HEK293 (cell line): Measurements from ENCODE around the gene CDO1.

Experiments
- FEZF1 ChIP-seq: fragments of 450-650 bp; formaldehyde crosslinking; IDR thresholded peaks from 2 replicates; pipeline ENCODE4 v1.5.1; 2016; ENCODE audit warnings: missing biosample characterization, missing genetic modification characterization
- GLIS2 ChIP-seq: fragments of 450-650 bp; formaldehyde crosslinking; IDR thresholded peaks from 2 replicates; pipeline ENCODE4 v1.5.1; 2016; ENCODE audit warnings: missing biosample characterization, missing genetic modification characterization
- HOXC10 ChIP-seq: sonication (generic); formaldehyde crosslinking; IDR thresholded peaks from 2 replicates; pipeline ENCODE4 v1.8.1; 2023; ENCODE audit warnings: mild to moderate bottlenecking, missing genetic modification reagents
- IKZF3 ChIP-seq: fragments of 450-650 bp; IDR thresholded peaks from 2 replicates; pipeline ENCODE4 v1.5.0; 2018; ENCODE audit warnings: missing biosample characterization, mild to moderate bottlenecking, missing genetic modification characterization, moderate library complexity
- WT1 ChIP-seq: fragments of 450-650 bp; formaldehyde crosslinking; IDR thresholded peaks from 2 replicates; pipeline ENCODE4 v1.5.1; 2016; ENCODE audit warnings: missing biosample characterization, missing genetic modification characterization
- ZBTB17 ChIP-seq: fragments of 450-650 bp; formaldehyde crosslinking; IDR thresholded peaks from 2 replicates; pipeline ENCODE4 v1.5.1; 2016; ENCODE audit warnings: missing biosample characterization, missing genetic modification characterization
- ZFP37 ChIP-seq: fragments of 450-650 bp; formaldehyde crosslinking; IDR thresholded peaks from 2 replicates; pipeline ENCODE4 v1.5.1; 2016; ENCODE audit warnings: missing biosample characterization, missing genetic modification characterization
- ZNF121 ChIP-seq: fragments of 450-650 bp; formaldehyde crosslinking; IDR thresholded peaks from 2 replicates; pipeline ENCODE4 v1.5.1; 2016; ENCODE audit warnings: missing biosample characterization, missing genetic modification characterization
- ZNF175 ChIP-seq: fragments of 450-650 bp; formaldehyde crosslinking; IDR thresholded peaks from 2 replicates; pipeline ENCODE4 v1.5.1; 2016; ENCODE audit warnings: missing biosample characterization, missing genetic modification characterization
- ZNF202 ChIP-seq: fragments of 450-650 bp; formaldehyde crosslinking; IDR thresholded peaks from 2 replicates; pipeline ENCODE4 v1.5.1; 2016; ENCODE audit warnings: missing biosample characterization, missing genetic modification characterization, borderline replicate concordance
- ZNF248 ChIP-seq: fragments of 450-650 bp; formaldehyde crosslinking; IDR thresholded peaks from 2 replicates; pipeline ENCODE4 v1.5.1; 2017; ENCODE audit warnings: missing biosample characterization, missing genetic modification characterization
- ZNF292 ChIP-seq: fragments of 450-650 bp; formaldehyde crosslinking; IDR thresholded peaks from 2 replicates; pipeline ENCODE4 v1.5.1; 2016; ENCODE audit warnings: low read depth, missing biosample characterization, missing genetic modification characterization, borderline replicate concordance
- ZNF404 ChIP-seq: fragments of 450-650 bp; formaldehyde crosslinking; IDR thresholded peaks from 2 replicates; pipeline ENCODE4 v1.5.1; 2017; ENCODE audit warnings: missing biosample characterization, missing genetic modification characterization
- ZNF433 ChIP-seq: fragments of 450-650 bp; formaldehyde crosslinking; IDR thresholded peaks from 2 replicates; pipeline ENCODE4 v1.5.1; 2016; ENCODE audit warnings: missing biosample characterization, missing genetic modification characterization, low read depth
- ZNF561 ChIP-seq: fragments of 450-650 bp; IDR thresholded peaks from 2 replicates; pipeline ENCODE4 v1.5.1; 2018; ENCODE audit warnings: missing biosample characterization, missing genetic modification characterization, borderline replicate concordance
- ZNF792 ChIP-seq: fragments of 450-650 bp; formaldehyde crosslinking; IDR thresholded peaks from 2 replicates; pipeline ENCODE4 v1.5.1; 2016; ENCODE audit warnings: missing biosample characterization, missing genetic modification characterization
- TF ChIP-seq, protein P1 (sequence below): fragments of 450-650 bp; formaldehyde crosslinking; IDR thresholded peaks from 2 replicates; pipeline ENCODE4 v1.5.1; 2016; ENCODE audit warnings: missing biosample characterization, missing genetic modification characterization, low read depth
- TF ChIP-seq, protein P2 (sequence below): fragments of 450-650 bp; formaldehyde crosslinking; IDR thresholded peaks from 2 replicates; pipeline ENCODE4 v1.5.1; 2016; ENCODE audit warnings: missing biosample characterization, missing genetic modification characterization
- TF ChIP-seq, protein P3 (sequence below): fragments of 450-650 bp; formaldehyde crosslinking; IDR thresholded peaks from 2 replicates; pipeline ENCODE4 v1.5.1; 2016; ENCODE audit warnings: missing biosample characterization, missing genetic modification characterization
- TF ChIP-seq, protein P4 (sequence below): fragments of 450-650 bp; formaldehyde crosslinking; IDR thresholded peaks from 2 replicates; pipeline ENCODE4 v1.5.1; 2017; ENCODE audit warnings: missing biosample characterization, mild to moderate bottlenecking, missing genetic modification characterization, moderate library complexity
- TF ChIP-seq, protein P5 (sequence below): fragments of 450-650 bp; IDR thresholded peaks from 2 replicates; pipeline ENCODE4 v1.5.1; 2018; ENCODE audit warnings: missing biosample characterization, mild to moderate bottlenecking, missing genetic modification characterization
- TF ChIP-seq, protein P6 (sequence below): fragments of 450-650 bp; formaldehyde crosslinking; IDR thresholded peaks from 2 replicates; pipeline ENCODE4 v1.5.1; 2017; ENCODE audit warnings: missing biosample characterization, missing genetic modification characterization
- TF ChIP-seq, protein P7 (sequence below): fragments of 450-650 bp; formaldehyde crosslinking; conservative IDR thresholded peaks from 2 replicates; pipeline ENCODE4 v1.5.1; 2016; ENCODE audit warnings: low read depth, missing biosample characterization, missing genetic modification characterization

The CDO1 gene

DNA sequence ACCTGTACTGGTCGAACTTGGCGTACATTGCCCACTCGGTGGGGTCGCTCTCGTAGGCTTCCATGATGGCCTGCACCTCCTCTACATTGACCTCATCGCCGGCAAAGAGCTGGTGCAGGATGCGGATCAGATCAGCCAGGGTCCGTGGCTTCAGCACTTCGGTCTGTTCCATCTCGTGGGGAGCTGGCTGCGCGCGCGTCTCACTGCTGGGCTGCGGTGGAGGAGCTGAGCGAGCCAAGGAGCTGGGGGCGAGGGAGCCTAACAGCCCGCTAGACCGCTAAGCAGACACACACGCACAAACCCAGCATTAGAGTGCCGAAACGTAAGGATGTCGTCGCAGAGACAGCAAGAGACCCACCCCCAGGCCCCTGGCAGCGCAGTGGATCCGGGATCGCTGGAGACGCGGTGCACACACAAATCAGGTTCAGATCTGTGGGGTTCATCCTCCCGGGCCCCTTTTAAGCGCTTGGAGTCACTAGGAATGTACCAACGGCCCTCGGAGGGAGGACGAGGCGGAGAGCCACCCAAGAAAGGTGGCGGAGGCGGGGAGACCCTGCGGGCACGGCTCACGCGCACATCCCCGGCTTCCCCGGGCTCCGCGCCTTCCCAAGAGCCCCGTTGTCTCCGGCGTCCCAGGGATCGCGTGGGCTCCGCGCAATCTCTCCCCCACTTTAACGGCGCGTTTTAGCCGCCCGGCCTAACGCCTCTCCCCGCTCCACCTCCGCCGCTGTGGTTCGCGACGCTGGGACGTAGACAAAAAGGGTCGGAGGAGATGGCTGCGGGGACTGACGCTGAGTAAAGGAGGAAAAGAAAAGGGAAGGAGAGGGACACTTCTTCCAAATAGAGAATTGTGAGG is at the start of gene CDO1 (continued):
- TF ChIP-seq FEZF1 (tag by site-specific recombination) (no peak), ZFP37 (tag by site-specific recombination) (peak; percentile 89; the same call in 1 of the 2 replicates), ZBTB17 (tag by site-specific recombination) (peak; percentile 94), ZNF292 (tag by site-specific recombination) (no peak), ZNF175 (tag by site-specific recombination) (no peak), ZNF121 (tag by site-specific recombination) (no peak), GLIS2 (tag by site-specific recombination) (peak; percentile 87), ZNF433 (tag by site-specific recombination) (no peak), HOXC10 (CRISPR knock-in tag) (no peak), ZNF202 (tag by site-specific recombination) (no peak), ZNF404 (no peak), WT1 (tag by site-specific recombination) (no peak), IKZF3 (tag by site-specific recombination) (peak; percentile 51; the same call in 1 of the 2 replicates), ZNF561 (tag by site-specific recombination) (peak; percentile 63; the same call in 1 of the 2 replicates), ZNF248 (tag by site-specific recombination) (no peak), ZNF792 (tag by site-specific recombination) (no peak)
- TF ChIP-seq, protein P1, sequence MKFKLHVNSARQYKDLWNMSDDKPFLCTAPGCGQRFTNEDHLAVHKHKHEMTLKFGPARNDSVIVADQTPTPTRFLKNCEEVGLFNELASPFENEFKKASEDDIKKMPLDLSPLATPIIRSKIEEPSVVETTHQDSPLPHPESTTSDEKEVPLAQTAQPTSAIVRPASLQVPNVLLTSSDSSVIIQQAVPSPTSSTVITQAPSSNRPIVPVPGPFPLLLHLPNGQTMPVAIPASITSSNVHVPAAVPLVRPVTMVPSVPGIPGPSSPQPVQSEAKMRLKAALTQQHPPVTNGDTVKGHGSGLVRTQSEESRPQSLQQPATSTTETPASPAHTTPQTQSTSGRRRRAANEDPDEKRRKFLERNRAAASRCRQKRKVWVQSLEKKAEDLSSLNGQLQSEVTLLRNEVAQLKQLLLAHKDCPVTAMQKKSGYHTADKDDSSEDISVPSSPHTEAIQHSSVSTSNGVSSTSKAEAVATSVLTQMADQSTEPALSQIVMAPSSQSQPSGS (tag by site-specific recombination): peak; percentile 51; the same call in 1 of the 2 replicates
- TF ChIP-seq, protein P2, sequence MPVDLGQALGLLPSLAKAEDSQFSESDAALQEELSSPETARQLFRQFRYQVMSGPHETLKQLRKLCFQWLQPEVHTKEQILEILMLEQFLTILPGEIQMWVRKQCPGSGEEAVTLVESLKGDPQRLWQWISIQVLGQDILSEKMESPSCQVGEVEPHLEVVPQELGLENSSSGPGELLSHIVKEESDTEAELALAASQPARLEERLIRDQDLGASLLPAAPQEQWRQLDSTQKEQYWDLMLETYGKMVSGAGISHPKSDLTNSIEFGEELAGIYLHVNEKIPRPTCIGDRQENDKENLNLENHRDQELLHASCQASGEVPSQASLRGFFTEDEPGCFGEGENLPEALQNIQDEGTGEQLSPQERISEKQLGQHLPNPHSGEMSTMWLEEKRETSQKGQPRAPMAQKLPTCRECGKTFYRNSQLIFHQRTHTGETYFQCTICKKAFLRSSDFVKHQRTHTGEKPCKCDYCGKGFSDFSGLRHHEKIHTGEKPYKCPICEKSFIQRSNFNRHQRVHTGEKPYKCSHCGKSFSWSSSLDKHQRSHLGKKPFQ (tag by site-specific recombination): no peak
- TF ChIP-seq, protein P3, sequence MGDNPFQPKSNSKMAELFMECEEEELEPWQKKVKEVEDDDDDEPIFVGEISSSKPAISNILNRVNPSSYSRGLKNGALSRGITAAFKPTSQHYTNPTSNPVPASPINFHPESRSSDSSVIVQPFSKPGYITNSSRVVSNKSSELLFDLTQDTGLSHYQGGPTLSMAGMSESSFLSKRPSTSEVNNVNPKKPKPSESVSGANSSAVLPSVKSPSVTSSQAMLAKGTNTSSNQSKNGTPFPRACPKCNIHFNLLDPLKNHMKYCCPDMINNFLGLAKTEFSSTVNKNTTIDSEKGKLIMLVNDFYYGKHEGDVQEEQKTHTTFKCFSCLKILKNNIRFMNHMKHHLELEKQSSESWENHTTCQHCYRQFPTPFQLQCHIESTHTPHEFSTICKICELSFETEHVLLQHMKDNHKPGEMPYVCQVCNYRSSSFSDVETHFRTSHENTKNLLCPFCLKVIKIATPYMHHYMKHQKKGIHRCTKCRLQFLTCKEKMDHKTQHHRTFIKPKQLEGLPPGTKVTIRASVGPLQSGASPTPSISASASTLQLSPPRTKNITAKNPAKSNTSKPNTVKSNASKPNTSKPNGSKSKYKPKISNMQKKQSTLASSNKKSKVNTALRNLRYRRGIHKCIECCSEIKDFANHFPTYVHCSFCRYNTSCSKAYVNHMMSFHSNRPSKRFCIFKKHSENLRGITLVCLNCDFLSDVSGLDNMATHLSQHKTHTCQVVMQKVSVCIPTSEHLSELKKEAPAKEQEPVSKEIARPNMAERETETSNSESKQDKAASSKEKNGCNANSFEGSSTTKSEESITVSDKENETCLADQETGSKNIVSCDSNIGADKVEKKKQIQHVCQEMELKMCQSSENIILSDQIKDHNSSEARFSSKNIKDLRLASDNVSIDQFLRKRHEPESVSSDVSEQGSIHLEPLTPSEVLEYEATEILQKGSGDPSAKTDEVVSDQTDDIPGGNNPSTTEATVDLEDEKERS: no peak
- TF ChIP-seq, protein P4, sequence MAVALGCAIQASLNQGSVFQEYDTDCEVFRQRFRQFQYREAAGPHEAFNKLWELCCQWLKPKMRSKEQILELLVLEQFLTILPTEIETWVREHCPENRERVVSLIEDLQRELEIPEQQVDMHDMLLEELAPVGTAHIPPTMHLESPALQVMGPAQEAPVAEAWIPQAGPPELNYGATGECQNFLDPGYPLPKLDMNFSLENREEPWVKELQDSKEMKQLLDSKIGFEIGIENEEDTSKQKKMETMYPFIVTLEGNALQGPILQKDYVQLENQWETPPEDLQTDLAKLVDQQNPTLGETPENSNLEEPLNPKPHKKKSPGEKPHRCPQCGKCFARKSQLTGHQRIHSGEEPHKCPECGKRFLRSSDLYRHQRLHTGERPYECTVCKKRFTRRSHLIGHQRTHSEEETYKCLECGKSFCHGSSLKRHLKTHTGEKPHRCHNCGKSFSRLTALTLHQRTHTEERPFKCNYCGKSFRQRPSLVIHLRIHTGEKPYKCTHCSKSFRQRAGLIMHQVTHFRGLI (tag by site-specific recombination): no peak
- TF ChIP-seq, protein P5, sequence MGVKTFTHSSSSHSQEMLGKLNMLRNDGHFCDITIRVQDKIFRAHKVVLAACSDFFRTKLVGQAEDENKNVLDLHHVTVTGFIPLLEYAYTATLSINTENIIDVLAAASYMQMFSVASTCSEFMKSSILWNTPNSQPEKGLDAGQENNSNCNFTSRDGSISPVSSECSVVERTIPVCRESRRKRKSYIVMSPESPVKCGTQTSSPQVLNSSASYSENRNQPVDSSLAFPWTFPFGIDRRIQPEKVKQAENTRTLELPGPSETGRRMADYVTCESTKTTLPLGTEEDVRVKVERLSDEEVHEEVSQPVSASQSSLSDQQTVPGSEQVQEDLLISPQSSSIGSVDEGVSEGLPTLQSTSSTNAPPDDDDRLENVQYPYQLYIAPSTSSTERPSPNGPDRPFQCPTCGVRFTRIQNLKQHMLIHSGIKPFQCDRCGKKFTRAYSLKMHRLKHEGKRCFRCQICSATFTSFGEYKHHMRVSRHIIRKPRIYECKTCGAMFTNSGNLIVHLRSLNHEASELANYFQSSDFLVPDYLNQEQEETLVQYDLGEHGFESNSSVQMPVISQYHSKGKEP: no peak
- TF ChIP-seq, protein P6, sequence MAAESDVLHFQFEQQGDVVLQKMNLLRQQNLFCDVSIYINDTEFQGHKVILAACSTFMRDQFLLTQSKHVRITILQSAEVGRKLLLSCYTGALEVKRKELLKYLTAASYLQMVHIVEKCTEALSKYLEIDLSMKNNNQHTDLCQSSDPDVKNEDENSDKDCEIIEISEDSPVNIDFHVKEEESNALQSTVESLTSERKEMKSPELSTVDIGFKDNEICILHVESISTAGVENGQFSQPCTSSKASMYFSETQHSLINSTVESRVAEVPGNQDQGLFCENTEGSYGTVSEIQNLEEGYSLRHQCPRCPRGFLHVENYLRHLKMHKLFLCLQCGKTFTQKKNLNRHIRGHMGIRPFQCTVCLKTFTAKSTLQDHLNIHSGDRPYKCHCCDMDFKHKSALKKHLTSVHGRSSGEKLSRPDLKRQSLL (tag by site-specific recombination): peak; percentile 28; the same call in 1 of the 2 replicates
- TF ChIP-seq, protein P7, sequence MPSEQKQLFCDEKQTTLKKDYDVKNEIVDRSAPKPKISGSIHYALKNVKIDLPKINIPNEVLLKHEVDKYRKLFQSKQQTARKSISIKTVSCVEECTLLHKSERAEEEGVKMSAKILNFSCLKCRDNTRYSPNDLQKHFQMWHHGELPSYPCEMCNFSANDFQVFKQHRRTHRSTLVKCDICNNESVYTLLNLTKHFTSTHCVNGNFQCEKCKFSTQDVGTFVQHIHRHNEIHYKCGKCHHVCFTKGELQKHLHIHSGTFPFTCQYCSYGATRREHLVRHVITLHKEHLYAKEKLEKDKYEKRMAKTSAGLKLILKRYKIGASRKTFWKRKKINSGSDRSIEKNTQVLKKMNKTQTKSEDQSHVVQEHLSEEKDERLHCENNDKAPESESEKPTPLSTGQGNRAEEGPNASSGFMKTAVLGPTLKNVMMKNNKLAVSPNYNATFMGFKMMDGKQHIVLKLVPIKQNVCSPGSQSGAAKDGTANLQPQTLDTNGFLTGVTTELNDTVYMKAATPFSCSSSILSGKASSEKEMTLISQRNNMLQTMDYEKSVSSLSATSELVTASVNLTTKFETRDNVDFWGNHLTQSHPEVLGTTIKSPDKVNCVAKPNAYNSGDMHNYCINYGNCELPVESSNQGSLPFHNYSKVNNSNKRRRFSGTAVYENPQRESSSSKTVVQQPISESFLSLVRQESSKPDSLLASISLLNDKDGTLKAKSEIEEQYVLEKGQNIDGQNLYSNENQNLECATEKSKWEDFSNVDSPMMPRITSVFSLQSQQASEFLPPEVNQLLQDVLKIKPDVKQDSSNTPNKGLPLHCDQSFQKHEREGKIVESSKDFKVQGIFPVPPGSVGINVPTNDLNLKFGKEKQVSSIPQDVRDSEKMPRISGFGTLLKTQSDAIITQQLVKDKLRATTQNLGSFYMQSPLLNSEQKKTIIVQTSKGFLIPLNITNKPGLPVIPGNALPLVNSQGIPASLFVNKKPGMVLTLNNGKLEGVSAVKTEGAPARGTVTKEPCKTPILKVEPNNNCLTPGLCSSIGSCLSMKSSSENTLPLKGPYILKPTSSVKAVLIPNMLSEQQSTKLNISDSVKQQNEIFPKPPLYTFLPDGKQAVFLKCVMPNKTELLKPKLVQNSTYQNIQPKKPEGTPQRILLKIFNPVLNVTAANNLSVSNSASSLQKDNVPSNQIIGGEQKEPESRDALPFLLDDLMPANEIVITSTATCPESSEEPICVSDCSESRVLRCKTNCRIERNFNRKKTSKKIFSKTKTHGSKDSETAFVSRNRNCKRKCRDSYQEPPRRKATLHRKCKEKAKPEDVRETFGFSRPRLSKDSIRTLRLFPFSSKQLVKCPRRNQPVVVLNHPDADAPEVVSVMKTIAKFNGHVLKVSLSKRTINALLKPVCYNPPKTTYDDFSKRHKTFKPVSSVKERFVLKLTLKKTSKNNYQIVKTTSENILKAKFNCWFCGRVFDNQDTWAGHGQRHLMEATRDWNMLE: peak; percentile 39; the same call in 1 of the 2 replicates
